AG04450 (cell line): ENCODE measurements around the gene SGMS2. TPM values are rescaled to one million over a fixed set of nuclear protein-coding genes. Genes with fewer than 3 reads are reported as not detected.

Experiments
- CTCF ChIA-PET: fragments of 300-600, 350-600 bp; formaldehyde crosslinking; extraction: SDS; loops from one replicate; lab custom pipeline; 2022; ENCODE audit warnings: antibody characterized with exemption, inconsistent platforms; lab: Charles Lee
- POLR2A ChIA-PET: fragments of 350-600 bp; formaldehyde crosslinking; extraction: SDS; loops from one replicate; lab custom pipeline; 2021; ENCODE audit warnings: antibody characterized with exemption, inconsistent platforms; lab: Yijun Ruan, JAX
- DNase-seq: peaks from one replicate; pipeline ENCODE4 v3.0.0-alpha.2; 2011; ENCODE audit warnings: low read depth, low spot score
- H3K27ac ChIP-seq: one replicate; pipeline ENCODE4 v1.5.1; 2012; ENCODE audit warnings: low read depth, low read length, control low read depth
- H3K27me3 ChIP-seq: one replicate; pipeline ENCODE4 v1.6.0; 2012; ENCODE audit warnings: low read length; ENCODE audit not compliant: control insufficient read depth, insufficient read depth
- H3K4me3 ChIP-seq: 2 replicates; pipeline ENCODE4 v1.5.1; 2011; ENCODE audit warnings: mild to moderate bottlenecking, low read depth, low read length, control low read depth
- H3K9me3 ChIP-seq: 2 replicates; pipeline ENCODE4 v1.5.1; 2012; ENCODE audit warnings: low read length; ENCODE audit not compliant: control insufficient read depth, insufficient read depth
- CTCF ChIP-seq: IDR thresholded peaks from 2 replicates; pipeline ENCODE4 v1.5.1; 2011; ENCODE audit warnings: low read depth, low read length, control low read depth, inconsistent platforms
- polyA minus RNA-seq: library from RNA; depleted of rRNA, polyadenylated mRNA; stranded (reverse); fragments of >200 nt; gene quantifications from 2 replicates; pipeline ENCODE4 v1.2.3, GENCODE V29; 2011; rRNA and poly(A)+ RNA removed
- polyA plus RNA-seq: library from polyadenylated mRNA; depleted of rRNA; stranded (reverse); fragments of >200 nt; gene quantifications from 2 replicates; pipeline ENCODE4 v1.2.3, GENCODE V29; 2011; rRNA removed

SGMS2 gene
- polyA plus RNA-seq (12.5 and 13.3 TPM in 2 replicates), polyA minus RNA-seq (26.6 and 32.4 TPM in 2 replicates)

- Histone ChIP-seq H3K9me3 (no peaks in the 10 kb centered on the region), H3K27me3 (peaks cover 10% of the 10 kb centered on the region), H3K27ac (peak within 1 kb of the TSS; percentile 70), H3K4me3 (peak within 1 kb of the TSS; percentile 67)
- DNase-seq: peak; percentile 54
- TF ChIP-seq CTCF: no peak
- ChIA-PET POLR2A (no interaction called here), CTCF (no interaction called here)
These were observed at the start of gene SGMS2 for GRCh38 chr4:107824350-107825071. Gene SGMS2 (plus strand): TSS chr4:107824932. CDS start chr4:107895554, 70,622 bp downstream.

- no peak for TF ChIP-seq CTCF
- Histone ChIP-seq H3K4me3 (no peak overlapping the region), H3K9me3 (peaks cover 3% of the 10 kb centered on the region; the same call in 1 of the 2 replicates), H3K27ac (no peak overlapping the region), H3K27me3 (peaks cover 4% of the 10 kb centered on the region)
- ChIA-PET POLR2A (no interaction called here), CTCF (interaction anchor here (1.2 kb wide), 2 partner anchors 16 to 135 kb away, joined by 3 read pairs; no protein-coding TSS in a partner anchor)
- DNase-seq: no peak
These were observed 46.8 kb upstream of the SGMS2 start for GRCh38 chr4:107777890-107778289.

- CTCF ChIA-PET: interaction anchor here (2.0 kb wide), 1 partner anchor 21 kb away, joined by 7 read pairs; no protein-coding TSS in a partner anchor
These were observed 45.8 kb upstream of the SGMS2 start for GRCh38 chr4:107778784-107779530.

GRCh38 chr4:107780665-107781064 lies 44.1 kb upstream of the SGMS2 start:
- DNase-seq: no peak
- peaks cover 3% of the 10 kb centered on the region; the same call in 1 of the 2 replicates for H3K9me3 ChIP-seq
- no peak overlapping the region for H3K4me3 ChIP-seq
- no peak for TF ChIP-seq CTCF
- POLR2A ChIA-PET: no interaction called here
- H3K27ac ChIP-seq: no peak overlapping the region
- H3K27me3 ChIP-seq: peaks cover 2% of the 10 kb centered on the region
- CTCF ChIA-PET: no interaction called here

More at GRCh38 chr4:107778784-107779530, 45.8 kb upstream of the SGMS2 start:
- Histone ChIP-seq H3K9me3 (peaks cover 3% of the 10 kb centered on the region; the same call in 1 of the 2 replicates), H3K27me3 (no peaks in the 10 kb centered on the region), H3K27ac (no peak overlapping the region), H3K4me3 (no peak overlapping the region)
- POLR2A ChIA-PET: no interaction called here
- no peak for TF ChIP-seq CTCF
- DNase-seq: no peak

- H3K4me3 ChIP-seq: no peak overlapping the region
- H3K9me3 ChIP-seq: peaks cover 9% of the 10 kb centered on the region
- TF ChIP-seq CTCF: no peak
- H3K27me3 ChIP-seq: peaks cover 5% of the 10 kb centered on the region
- ChIA-PET CTCF (no interaction called here), POLR2A (no interaction called here)
- H3K27ac ChIP-seq: no peak overlapping the region
- DNase-seq: no peak
These were observed 32.8 kb upstream of the SGMS2 start for GRCh38 chr4:107791902-107792301.
